GM23248 (cell line): ENCODE results near the gene C7orf57.

ENCODE experiments used
- EZH2 ChIP-seq: fragments of 200-600 bp; sonication (generic); IDR thresholded peaks from 2 replicates; pipeline ENCODE4 v1.6.1; 2018; ENCODE audit warnings: antibody characterized with exemption, mild to moderate bottlenecking; ENCODE audit not compliant: insufficient read depth, poor library complexity, severe bottlenecking
- EZH2phosphoT487 ChIP-seq: fragments of 200-600 bp; sonication (generic); IDR thresholded peaks from 2 replicates; pipeline ENCODE4 v1.6.1; 2018; ENCODE audit warnings: antibody characterized with exemption, moderate library complexity, mild to moderate bottlenecking, low read depth; ENCODE audit not compliant: insufficient read depth

DNA sequence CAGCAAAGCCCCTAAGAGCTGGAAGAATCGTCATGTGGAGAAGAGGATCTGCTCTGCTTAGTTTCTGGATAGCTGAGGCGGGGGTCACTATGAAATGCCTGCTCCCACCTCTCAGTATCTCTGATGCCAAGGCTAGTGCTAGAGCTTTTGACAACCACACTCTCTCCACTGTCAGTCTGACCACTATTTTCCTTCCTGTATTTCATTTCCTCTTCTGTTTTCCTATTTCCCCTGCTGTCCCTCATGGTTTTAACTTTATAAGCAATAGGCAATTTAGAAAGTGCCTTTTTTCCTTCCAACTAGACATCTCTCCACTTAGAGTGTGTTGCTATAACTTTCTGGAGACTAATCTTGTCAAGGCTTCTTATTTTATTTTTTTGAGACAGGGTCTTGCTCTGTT, 23.6 kb downstream of the C7orf57 start:
- TF ChIP-seq EZH2, result no peak
- no peak for TF ChIP-seq EZH2phosphoT487
